ENCODE results near the gene MYLK4. TPM values are rescaled to one million over a fixed set of nuclear protein-coding genes. Genes with fewer than 3 reads are reported as not detected.

Gene MYLK4
- total RNA-seq, 1 donor from 2014 or later = 0.26 TPM

GRCh38 chr6:2756687-2757224 lies 6.0 kb upstream of the MYLK4 start:
- TF ChIP-seq CTCF (IDR thresholded peaks at IDR 0.05; ENCODE audit: insufficient read depth, low read length, severe bottlenecking) = no peak
- Histone ChIP-seq H3K4me3 (ENCODE audit: low read depth, low read length) (no peak overlapping the region), H3K27me3 (ENCODE audit: control insufficient read depth, insufficient read depth, low read length) (no peaks in the 10 kb centered on the region), H3K36me3 (ENCODE audit: control insufficient read depth, insufficient read depth, low read length) (no peaks in the 10 kb centered on the region)
- DNase-seq (ENCODE audit: low read depth) = no peak
- no peak for FAIRE-seq

GRCh38 chr6:2756241-2756640 lies 5.5 kb upstream of the MYLK4 start:
- TF ChIP-seq CTCF (IDR thresholded peaks at IDR 0.05; ENCODE audit: insufficient read depth, low read length, severe bottlenecking) = no peak
- H3K27me3 ChIP-seq (ENCODE audit: control insufficient read depth, insufficient read depth, low read length) = no peaks in the 10 kb centered on the region
- FAIRE-seq (no peak), DNase-seq (ENCODE audit: low read depth) (no peak)
- no peaks in the 10 kb centered on the region for H3K36me3 ChIP-seq (ENCODE audit: control insufficient read depth, insufficient read depth, low read length)
- H3K4me3 ChIP-seq (ENCODE audit: low read depth, low read length) = no peak overlapping the region

DNA sequence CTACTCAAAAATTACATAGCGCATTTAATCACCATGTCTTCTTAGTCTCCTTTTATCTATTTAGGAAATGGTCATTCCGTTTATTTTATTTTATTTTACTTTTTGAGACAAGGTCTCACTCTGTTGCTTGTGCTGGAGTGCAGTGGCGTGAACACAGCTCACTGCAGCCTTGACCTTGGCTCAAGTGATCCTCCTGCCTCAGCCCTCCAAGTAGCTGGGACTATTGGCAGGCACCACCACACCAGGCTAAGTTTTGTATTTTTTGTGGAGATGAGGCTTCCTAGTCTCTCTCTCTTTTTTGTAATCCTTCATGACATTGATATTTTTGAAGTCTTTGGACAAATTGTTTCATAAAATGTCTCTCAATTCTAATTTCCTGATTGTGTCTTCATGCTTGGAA lies 4.7 kb upstream of the MYLK4 start:
- TF ChIP-seq CTCF (IDR thresholded peaks at IDR 0.05; ENCODE audit: insufficient read depth, low read length, severe bottlenecking) = no peak
- Histone ChIP-seq H3K4me3 (ENCODE audit: low read depth, low read length) (no peak overlapping the region), H3K36me3 (ENCODE audit: control insufficient read depth, insufficient read depth, low read length) (no peaks in the 10 kb centered on the region), H3K27me3 (ENCODE audit: control insufficient read depth, insufficient read depth, low read length) (peaks cover 2% of the 10 kb centered on the region)
- no peak for FAIRE-seq
- DNase-seq (ENCODE audit: low read depth) = no peak

DNA sequence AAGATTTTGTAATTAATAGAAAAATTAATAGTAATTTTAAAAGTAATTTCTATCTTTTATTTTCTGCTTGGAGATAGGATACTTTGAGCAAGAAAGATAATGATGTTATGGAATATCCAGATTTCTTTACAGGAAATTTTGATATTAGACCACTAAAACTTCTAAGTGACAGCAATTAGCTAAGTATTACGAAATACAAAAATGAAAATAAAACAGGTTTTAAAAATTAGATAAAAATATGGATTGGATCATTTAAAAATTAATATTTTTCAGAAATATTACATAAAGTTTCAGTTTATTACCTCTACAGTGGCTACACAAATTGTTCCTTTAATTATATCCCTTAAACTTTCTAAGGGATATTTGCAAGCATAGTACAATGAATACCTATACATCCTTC lies 4.2 kb upstream of the MYLK4 start:
- TF ChIP-seq CTCF (IDR thresholded peaks at IDR 0.05; ENCODE audit: insufficient read depth, low read length, severe bottlenecking) = no peak
- FAIRE-seq = no peak

DNA sequence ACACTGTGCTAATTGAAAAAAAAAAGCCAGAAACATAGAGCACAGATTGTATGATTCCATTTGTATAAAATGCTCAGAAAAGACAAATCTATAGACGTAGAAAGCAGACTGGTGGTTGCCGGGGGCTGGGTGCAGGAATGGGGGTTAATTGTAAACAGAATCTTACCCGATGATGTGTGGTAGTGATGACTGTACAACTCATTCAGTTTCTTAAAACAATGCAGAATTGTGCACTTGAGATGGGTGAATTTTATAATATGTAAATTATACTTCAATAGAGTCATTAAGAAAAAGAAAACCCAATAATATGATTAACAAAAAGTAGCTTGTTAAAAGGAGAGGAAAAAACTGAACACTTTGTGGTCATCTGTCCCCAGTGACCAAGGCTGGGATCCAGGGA lies 3.7 kb upstream of the MYLK4 start:
- Histone ChIP-seq H3K27me3 (ENCODE audit: control insufficient read depth, insufficient read depth, low read length) (peaks cover 2% of the 10 kb centered on the region), H3K4me3 (ENCODE audit: low read depth, low read length) (no peak overlapping the region), H3K36me3 (ENCODE audit: control insufficient read depth, insufficient read depth, low read length) (no peaks in the 10 kb centered on the region)
- no peak for DNase-seq (ENCODE audit: low read depth)
- FAIRE-seq = no peak
- no peak for TF ChIP-seq CTCF (IDR thresholded peaks at IDR 0.05; ENCODE audit: insufficient read depth, low read length, severe bottlenecking)

More for the DNA sequence above, 4.2 kb upstream of the MYLK4 start:
- Histone ChIP-seq H3K36me3 (ENCODE audit: control insufficient read depth, insufficient read depth, low read length) (no peaks in the 10 kb centered on the region), H3K4me3 (ENCODE audit: low read depth, low read length) (no peak overlapping the region), H3K27me3 (ENCODE audit: control insufficient read depth, insufficient read depth, low read length) (peaks cover 2% of the 10 kb centered on the region)
- no peak for DNase-seq (ENCODE audit: low read depth)

DNA sequence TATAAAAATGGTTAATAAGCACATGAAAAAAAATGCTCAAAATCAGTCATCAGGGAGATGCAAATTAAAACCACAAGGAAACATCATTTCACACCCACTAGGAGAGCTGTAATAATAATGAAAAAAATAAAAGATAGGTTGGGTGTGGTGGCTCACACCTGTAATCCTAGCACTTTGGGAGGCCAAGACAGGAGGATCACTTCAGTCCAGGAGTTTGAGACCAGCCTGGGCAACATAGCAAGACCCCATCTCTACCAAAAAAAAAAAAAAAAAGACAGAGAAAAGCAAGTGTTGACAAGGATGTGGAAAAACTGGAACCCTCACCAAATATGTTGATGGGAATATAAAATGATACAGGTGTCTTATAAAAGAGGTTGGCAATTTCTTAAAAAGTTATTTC lies 3.0 kb upstream of the MYLK4 start:
- H3K36me3 ChIP-seq (ENCODE audit: control insufficient read depth, insufficient read depth, low read length) = no peaks in the 10 kb centered on the region
- TF ChIP-seq CTCF (IDR thresholded peaks at IDR 0.05; ENCODE audit: insufficient read depth, low read length, severe bottlenecking) = no peak
- H3K4me3 ChIP-seq (ENCODE audit: low read depth, low read length) = no peak overlapping the region
- no peak for FAIRE-seq
- peaks cover 2% of the 10 kb centered on the region for H3K27me3 ChIP-seq (ENCODE audit: control insufficient read depth, insufficient read depth, low read length)
- DNase-seq (ENCODE audit: low read depth) = no peak

Measured in bronchial epithelial cell (primary cell).